Activated naive CD8-positive, alpha-beta T cell treated with anti-CD3 and anti-CD28 coated beads, Interleukin-2, amount 50 U/mL, for 16 hours (primary cell): ENCODE measurements around the gene NT5DC2.
A peak's percentile ranks its signal among the peaks of the same experiment; 100 is the strongest.
"Not testable (repeated sequence)": the region's sequence is repeated elsewhere in the genome, so short reads cannot be mapped to it uniquely, and the experiment has no call there.

Experiments
- DNase-seq: peaks from one replicate; pipeline ENCODE4 v3.0.0-alpha.2; 2020; ENCODE audit warnings: low read depth, low spot score

The NT5DC2 gene

GRCh38 chr3:52537165-52537620, 3.5 kb upstream of the NT5DC2 start:
- DNase-seq, result no peak

GRCh38 chr3:52536369-52537164, 2.9 kb upstream of the NT5DC2 start, which contains the start of gene UQCC5:
UQCC5 (plus strand) TSS chr3:52536605; CDS start chr3:52536756, 151 bp downstream.
- peak; percentile 95 for DNase-seq

GRCh38 chr3:52536112-52536368, 2.4 kb upstream of the NT5DC2 start:
- DNase-seq, result no peak

GRCh38 chr3:52535411-52536111, 1.9 kb upstream of the NT5DC2 start:
- no peak for DNase-seq

- DNase-seq, result no peak
These were observed 875 bp upstream of the NT5DC2 start for GRCh38 chr3:52534281-52535183.

- DNase-seq, result no peak
These were observed 627 bp downstream of the NT5DC2 start for GRCh38 chr3:52532838-52533622.

- no peak for DNase-seq
These were observed 1.2 kb downstream of the NT5DC2 start for GRCh38 chr3:52532517-52532837.

- no peak for DNase-seq
These were observed 1.7 kb downstream of the NT5DC2 start for GRCh38 chr3:52531860-52532516.

- DNase-seq, result no peak
These were observed 2.5 kb downstream of the NT5DC2 start for GRCh38 chr3:52530918-52531826.

- DNase-seq, result no peak
These were observed 4.0 kb downstream of the NT5DC2 start for GRCh38 chr3:52529376-52530333.

- no peak for DNase-seq
These were observed 4.9 kb downstream of the NT5DC2 start for GRCh38 chr3:52528586-52529375.

GRCh38 chr3:52527732-52528585, 5.7 kb downstream of the NT5DC2 start:
- DNase-seq, result no peak

- no peak for DNase-seq
These were observed 6.5 kb downstream of the NT5DC2 start for GRCh38 chr3:52527039-52527731.

GRCh38 chr3:52526671-52527038, 7.0 kb downstream of the NT5DC2 start:
- DNase-seq, result not testable (repeated sequence)

GRCh38 chr3:52525680-52526561, 7.7 kb downstream of the NT5DC2 start:
- DNase-seq, result no peak
